Liver (tissue), 3 donors: ENCODE data around the gene RPL7A.

Experiments
- ATF3 ChIP-seq: IDR thresholded peaks from 2 replicates; pipeline ENCODE4 v1.6.1; 2016; ENCODE audit warnings: antibody characterized with exemption
- CTCF ChIP-seq: fragments of 150-350 bp; IDR thresholded peaks from 2 replicates; pipeline ENCODE4 v1.5.1; 2017; ENCODE audit warnings: improper control_type of control experiment, low read depth, low read length; ENCODE audit not compliant: missing input control
- RAD21 ChIP-seq, 2 donors: IDR thresholded peaks; 2 replicates each; pipeline ENCODE4 v1.6.1; 2016; ENCODE audit warnings: antibody characterized with exemption in 2 of 2, mild to moderate bottlenecking in 2 of 2
- REST ChIP-seq: IDR thresholded peaks from 2 replicates; pipeline ENCODE4 v1.6.1; 2016; ENCODE audit warnings: antibody characterized with exemption, mild to moderate bottlenecking
- TAF1 ChIP-seq: conservative IDR thresholded peaks from 2 replicates; pipeline ENCODE4 v1.6.1; 2016; ENCODE audit warnings: antibody characterized with exemption, mild to moderate bottlenecking
- donor health status: healthy.
- donor health status: healthy.

- TF ChIP-seq REST (no peak), RAD21 (IDR thresholded peaks at IDR 0.05) (no peak), ATF3 (no peak), CTCF (no peak), TAF1 (no peak)
Measured at GRCh38 chr9:133331641-133332380, 16.2 kb upstream of the RPL7A start.
